HG02588 (cell line): ENCODE measurements around the gene NPM1.

Experiments
- ATAC-seq: cut with Tn5 transposase; IDR thresholded peaks from one replicate; pipeline ENCODE4 v1.9.1; 2021; ENCODE audit warnings: mild to moderate bottlenecking, moderate library complexity; ENCODE audit not compliant: unreplicated experiment

Gene NPM1

GRCh38 chr5:171427318-171428167 lies 39.9 kb downstream of the NPM1 start:
- ATAC-seq = no peak

- ATAC-seq = no peak
These were observed 40.6 kb downstream of the NPM1 start for GRCh38 chr5:171428168-171428696.

GRCh38 chr5:171428809-171429542 lies 41.3 kb downstream of the NPM1 start:
- no peak for ATAC-seq

GRCh38 chr5:171429543-171429910 lies 41.9 kb downstream of the NPM1 start:
- ATAC-seq = no peak

- ATAC-seq = no peak
These were observed 43.7 kb downstream of the NPM1 start for GRCh38 chr5:171431251-171431777.

- ATAC-seq = no peak
These were observed 44.4 kb downstream of the NPM1 start for GRCh38 chr5:171432076-171432475.

- no peak for ATAC-seq
These were observed 45.1 kb downstream of the NPM1 start for GRCh38 chr5:171432583-171433351.

GRCh38 chr5:171433352-171433698 lies 45.7 kb downstream of the NPM1 start:
- no peak for ATAC-seq

GRCh38 chr5:171433982-171434676 lies 46.5 kb downstream of the NPM1 start:
- no peak for ATAC-seq

GRCh38 chr5:171434874-171435273 lies 47.2 kb downstream of the NPM1 start:
- ATAC-seq = no peak

- no peak for ATAC-seq
These were observed 48.3 kb downstream of the NPM1 start for GRCh38 chr5:171435908-171436307.

- no peak for ATAC-seq
These were observed 49.2 kb downstream of the NPM1 start for GRCh38 chr5:171436804-171437285.

GRCh38 chr5:171437286-171437821 lies 49.7 kb downstream of the NPM1 start:
- ATAC-seq = no peak

GRCh38 chr5:171438738-171439137 lies 51.1 kb downstream of the NPM1 start:
- ATAC-seq = no peak

- no peak for ATAC-seq
These were observed 53.7 kb downstream of the NPM1 start for GRCh38 chr5:171441246-171441791.

- ATAC-seq = no peak
These were observed 54.8 kb downstream of the NPM1 start for GRCh38 chr5:171442287-171443042.

- no peak for ATAC-seq
These were observed 56.9 kb downstream of the NPM1 start for GRCh38 chr5:171444582-171444981.

- no peak for ATAC-seq
These were observed 58.2 kb downstream of the NPM1 start for GRCh38 chr5:171445644-171446516.
